ENCODE results near the gene FPGT.
"Not testable (repeated sequence)": the region's sequence is repeated elsewhere in the genome, so short reads cannot be mapped to it uniquely, and the experiment has no call there.

FPGT gene
- total RNA-seq = 6.1 to 49.0 (median 25.0) reads per million in 18 experiments

DNA sequence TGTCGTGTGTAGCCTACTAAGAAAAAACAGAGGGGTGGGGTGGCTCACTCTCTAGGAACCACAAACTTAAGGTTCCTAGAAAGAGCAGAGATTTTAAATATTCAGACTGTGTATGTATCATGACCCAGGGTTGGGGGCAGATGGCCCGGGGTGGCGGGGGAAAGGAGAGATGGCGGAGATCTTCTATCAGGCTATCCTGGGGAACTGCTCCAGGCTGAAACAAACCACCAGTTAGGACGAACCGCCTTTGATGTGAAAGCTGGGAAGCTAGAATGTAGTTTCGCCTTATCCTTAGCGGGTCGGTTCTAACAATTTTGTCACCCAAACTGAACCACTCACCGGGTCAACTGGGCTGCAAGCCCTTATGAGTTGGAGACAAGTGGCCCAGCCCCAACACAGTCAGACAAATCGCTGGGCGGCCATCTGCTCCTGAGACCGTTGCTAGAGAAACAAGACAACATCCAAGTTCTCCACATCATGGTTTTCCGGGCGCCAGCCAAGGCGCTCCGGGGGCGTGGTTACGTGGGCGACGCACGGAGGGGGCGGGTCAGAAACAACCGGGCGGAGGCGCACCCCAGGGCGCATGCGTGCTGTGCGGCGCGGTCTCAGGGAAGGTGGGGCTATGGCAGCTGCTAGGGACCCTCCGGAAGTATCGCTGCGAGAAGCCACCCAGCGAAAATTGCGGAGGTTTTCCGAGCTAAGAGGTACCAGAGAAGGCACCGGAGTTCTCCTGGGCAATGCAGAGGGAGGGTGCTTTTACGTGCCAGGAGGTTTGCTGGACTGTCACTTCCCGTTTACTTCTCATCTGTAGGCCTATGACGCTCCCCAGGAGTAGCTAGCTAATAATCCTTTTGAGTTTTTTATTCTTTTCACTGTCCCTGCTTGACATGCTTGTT, at the start of gene FPGT, which contains the start of gene LRRIQ3:
TSS of gene FPGT (plus strand) at position 586 of the 896 bp plus-strand sequence. CDS start at position 623, 37 bp downstream.
TSS of gene LRRIQ3 (minus strand) at position 520 of the 896 bp plus-strand sequence. CDS start 14,492 bp downstream, outside the sequence.
- peak; percentile 95 to 96 for DNase-seq

DNA sequence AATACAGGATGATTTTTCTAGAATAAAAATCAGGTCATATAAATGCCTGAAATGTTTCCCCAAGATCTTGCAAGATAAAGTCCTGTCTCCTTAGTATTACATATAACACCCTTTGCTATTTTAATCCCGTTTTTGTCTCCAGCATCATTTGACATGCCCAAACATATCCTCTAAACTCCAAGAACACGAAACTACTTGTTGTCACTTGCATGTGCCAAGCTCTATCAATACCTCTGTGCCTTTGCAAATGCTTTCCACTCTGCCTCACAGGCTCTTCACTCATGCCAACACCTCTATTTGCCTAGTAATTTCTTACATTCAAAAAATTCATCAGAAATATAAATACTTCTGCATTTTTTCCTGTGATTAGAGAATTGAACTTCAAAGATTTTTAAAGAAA, 38.0 kb upstream of the FPGT start:
- no peak for DNase-seq

DNA sequence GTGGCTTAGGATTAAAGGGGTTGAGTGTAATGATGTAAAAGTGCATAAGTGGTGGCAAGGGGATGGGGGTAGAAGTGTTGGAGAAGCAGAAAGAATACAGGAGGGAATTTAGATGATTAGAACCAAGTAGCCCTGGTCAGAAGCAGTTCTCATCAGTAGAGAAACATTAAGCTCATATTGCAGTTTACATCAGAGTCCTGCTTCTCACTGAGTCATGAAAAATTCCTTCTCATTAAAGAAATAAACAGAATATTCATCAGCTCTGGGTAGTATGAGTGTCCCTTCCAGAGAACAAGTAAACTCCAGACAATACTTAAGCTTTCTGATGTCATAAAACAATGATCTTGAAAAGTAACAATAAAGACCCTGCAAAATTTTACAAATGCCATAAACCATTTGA, 36.5 kb upstream of the FPGT start:
- DNase-seq = no peak

DNA sequence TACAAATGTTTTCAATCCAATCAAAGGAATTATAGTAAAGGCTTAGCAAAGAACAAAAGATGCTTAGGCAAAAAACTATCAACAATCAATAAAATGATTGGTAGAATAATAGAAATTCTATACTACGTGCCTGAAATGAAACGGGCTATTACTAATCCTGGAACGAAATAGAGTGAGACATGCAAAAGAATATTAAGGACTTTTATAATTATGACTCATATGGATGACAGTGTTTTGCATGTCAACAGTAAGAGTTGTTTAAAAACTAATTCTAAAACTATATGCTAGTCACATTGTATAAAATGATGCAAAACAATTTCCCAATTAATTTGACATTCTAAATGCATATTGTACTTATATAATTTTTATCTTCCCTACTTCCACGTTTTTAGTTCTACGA, 35.7 kb upstream of the FPGT start:
- DNase-seq = no peak

DNA sequence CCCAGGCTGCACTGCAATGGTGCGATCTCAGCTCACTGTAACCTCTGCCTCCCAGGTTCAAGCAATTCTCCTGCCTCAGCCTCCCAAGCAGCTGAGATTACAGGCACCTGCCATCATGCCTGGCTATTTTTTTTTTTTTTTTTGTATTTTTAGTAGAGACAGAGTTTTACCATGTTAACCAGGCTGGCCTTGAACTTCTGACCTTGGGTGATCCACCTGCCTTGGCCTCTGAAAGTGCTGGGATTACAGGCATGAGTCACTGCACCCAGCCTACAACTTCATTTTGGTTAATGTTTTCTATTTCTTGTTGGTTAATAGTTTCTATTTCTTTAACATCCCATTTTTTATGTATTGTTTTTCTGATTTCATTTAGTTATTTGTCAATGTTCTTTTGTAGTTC, 23.6 kb upstream of the FPGT start:
- DNase-seq = not testable (repeated sequence)

DNA sequence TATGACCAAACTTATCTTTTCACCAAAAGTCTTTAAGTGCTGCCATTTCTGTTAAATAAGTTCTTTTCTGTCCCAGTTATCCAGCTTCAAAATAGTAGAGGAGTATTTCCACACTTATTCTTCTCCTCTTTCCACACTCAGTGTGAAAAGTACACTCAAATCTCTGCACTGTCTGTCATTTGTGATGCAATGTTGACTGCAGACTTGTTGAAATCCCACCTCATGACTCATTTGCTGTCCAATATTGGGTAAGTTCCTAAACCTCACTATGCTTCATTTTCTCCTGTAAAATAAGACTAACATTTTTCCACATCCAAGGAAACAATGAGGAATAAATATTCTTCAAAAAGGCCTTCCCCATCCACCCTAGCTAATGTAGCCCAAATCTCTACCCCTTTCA, 17.6 kb upstream of the FPGT start:
- DNase-seq = peak; percentile 57 to 59

DNA sequence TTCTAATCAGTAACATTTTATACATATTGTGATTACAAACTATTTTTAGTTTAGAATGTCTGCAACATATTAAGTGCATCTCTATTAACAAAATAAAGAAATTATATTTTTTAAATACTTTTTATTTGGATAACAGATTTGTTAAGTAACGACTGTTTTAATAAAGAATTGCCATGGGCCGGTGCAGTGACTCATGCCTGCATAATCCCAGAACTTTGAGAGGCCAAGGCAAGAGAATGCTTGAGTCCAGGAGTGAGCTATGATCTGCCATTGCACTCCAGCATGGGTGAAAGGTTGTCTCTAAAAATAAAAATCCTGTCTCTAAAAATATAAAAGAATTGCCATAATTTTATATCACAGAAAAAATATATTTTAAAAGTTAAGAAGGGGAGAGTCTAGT, 4.1 kb upstream of the FPGT start:
- no peak for DNase-seq

DNA sequence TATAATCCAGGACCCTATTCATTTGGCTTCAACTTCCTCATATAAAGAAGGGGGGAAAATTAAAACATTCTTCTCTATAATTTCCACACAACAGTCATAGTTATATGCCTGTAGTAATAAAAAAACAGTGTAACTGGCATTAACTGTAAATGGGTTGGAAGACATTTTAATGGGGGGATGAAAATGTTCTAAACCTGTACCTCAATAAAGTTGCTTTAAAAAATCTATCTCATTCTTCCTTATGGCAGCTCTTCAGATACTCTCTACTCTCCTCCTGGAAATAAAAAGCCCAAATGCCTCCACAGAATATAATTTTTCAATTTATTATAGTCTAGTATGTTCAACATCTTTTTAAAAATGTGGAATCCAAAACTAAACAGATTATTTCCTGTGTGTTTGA, 2.7 kb upstream of the FPGT start:
- DNase-seq = no peak

DNA sequence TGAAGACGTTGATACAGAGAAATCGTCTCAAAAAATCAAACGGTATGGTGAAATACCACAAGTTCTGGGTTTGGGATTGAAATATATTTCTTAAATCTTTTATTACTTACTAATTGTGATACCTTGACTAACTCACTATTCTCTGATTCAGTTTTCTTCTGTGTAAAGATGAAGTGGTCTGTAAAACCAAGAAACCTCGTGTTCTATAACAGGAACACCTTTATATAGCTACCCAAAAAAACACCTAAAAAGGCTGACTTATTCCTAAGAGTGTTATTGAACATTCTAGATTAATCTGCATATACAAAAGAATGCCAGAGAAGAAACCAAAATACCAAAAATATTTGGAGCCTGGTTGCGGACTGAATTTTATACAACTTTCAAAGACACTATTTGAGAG, 787 bp upstream of the FPGT start:
- DNase-seq = no peak

DNA sequence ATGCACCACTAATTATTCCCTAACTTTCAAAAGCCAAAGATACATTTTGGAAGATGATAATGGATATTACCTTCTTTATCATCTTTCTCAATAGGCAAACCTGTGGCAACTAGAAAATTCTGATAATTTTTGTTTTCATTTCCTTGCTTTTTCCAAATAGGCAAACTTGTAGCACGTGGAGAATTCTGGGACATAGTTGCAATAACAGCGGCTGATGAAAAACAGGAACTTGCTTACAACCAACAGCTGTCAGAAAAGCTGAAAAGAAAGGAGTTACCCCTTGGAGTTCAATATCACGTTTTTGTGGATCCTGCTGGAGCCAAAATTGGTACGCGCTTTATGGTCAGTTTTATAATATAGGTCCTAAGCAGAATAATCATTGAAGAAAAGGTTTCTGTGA, 1.5 kb downstream of the FPGT start:
- DNase-seq = peak; percentile 47 to 49

DNA sequence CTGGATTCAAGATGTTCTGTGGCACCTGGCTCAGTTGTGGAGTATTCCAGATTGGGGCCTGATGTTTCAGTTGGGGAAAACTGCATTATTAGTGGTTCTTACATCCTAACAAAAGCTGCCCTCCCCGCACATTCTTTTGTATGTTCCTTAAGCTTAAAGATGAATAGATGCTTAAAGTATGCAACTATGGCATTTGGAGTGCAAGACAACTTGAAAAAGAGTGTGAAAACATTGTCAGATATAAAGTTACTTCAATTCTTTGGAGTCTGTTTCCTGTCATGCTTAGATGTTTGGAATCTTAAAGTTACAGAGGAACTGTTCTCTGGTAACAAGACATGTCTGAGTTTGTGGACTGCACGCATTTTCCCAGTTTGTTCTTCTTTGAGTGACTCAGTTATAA, 7.2 kb downstream of the FPGT start:
- no peak for DNase-seq

DNA sequence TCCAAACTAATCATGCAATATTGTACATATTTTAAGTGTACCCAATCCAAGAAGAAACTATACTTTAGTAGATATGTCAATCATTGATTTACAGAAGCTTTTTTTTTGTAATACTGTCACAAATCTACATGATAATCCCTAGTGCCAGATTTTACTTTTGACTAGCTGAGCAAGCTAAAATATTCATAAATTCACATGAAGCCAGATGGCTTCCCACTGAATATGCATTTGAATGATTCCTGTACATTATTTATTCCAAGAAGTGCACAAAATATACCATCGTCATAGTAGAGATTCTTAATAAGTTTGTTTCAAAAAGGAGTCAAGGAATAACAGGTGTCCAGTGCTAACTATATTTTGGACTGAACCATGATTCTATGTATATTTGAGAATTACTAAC, 17.2 kb downstream of the FPGT start:
- DNase-seq = no peak

DNA sequence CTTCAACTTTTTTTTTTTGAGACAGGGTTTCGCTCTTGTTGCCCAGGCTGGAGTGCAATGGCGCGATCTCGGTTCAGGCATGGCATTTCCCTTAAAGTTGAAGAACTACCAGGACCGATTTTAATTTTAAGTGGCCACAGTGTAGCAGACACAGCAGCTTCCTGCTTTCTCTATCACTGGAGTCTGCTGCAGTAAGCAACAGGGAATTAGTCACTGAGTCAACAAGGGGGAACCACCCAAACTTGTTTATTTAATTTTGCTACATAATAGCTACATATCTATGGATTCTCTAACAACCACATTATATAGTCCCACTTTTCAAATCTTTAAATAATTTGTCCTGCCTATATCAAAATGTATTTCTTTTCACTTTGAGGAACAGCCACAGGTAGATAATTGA, 24.7 kb downstream of the FPGT start:
- no peak for DNase-seq

DNA sequence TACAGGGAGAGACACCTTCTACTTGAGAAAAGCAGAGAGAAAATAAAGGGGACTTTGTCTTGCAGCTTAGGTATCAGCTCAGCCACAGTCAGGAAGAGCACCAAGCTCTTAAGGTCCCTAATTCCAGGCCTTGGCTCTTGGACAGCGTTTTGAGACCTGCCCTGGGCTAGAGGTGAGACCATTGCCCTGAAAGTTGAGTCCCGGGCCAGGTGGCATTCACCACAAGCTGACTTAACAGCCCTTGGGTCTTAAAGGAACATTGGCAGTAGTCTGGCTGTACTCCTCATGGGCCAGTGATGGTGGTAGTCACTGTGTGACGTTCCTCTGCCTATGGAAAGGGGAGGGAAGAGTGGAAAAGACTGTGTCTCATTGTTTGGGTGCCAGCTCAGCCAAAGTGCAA, 25.4 kb downstream of the FPGT start:
- no peak for DNase-seq

DNA sequence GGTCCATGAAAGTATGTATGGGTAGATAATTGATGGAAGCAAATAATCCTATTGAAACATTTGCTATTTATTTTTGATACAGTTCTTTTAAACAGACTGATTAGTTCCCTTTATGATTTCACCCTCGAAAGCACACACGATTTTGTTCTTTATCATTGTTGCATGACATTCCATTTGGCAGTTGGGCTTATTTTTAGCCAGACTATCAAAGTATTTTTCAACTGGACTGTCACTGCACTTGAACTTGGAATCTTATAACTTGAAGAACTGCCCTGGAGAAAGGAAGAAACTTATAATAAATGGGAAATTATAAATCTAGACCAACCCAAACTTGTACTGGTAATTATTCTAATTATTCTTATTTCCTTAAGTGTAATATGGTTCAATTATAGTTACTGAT, 37.1 kb downstream of the FPGT start, which contains the start of gene TNNI3K:
TSS of gene TNNI3K (plus strand) at position 235 of the 400 bp plus-strand sequence. CDS start at position 300, 65 bp downstream.
- no peak for DNase-seq

DNA sequence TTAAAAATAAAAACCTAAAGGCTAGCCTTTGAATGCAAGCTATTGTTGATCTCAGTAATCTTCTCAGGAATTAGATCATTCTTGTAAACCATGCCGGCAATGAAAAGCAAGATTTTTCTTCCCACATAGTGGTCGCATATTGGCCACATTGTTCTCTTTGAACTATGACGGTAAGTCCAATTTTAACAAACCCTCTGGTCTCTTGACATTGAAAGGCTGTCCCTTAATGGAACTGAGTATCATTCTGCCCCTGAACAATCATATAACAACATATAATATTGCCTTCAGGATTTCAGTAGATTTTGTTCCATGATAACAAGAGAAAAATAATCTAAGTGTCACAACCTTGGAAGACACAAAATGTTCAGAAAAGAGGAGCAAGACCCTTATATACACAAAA, 38.4 kb downstream of the FPGT start:
- DNase-seq = no peak

DNA sequence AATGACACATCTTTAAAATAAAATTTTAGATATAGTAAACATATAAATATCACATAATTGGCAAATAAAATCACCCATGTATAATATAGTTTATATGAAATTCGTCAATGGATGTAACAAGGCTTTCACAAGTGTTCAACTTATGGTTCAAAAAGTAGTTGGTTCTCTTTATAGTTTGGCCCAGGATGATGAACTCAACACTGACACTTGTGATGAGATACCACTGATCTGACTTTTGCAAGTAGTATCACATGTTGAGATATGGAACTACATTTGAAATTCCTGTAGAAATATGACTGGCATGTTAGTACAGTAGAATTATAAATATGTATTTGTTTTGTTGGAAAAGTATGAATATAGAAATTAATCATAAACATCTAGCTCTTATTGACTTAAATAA, 39.0 kb downstream of the FPGT start:
- DNase-seq = no peak

DNA sequence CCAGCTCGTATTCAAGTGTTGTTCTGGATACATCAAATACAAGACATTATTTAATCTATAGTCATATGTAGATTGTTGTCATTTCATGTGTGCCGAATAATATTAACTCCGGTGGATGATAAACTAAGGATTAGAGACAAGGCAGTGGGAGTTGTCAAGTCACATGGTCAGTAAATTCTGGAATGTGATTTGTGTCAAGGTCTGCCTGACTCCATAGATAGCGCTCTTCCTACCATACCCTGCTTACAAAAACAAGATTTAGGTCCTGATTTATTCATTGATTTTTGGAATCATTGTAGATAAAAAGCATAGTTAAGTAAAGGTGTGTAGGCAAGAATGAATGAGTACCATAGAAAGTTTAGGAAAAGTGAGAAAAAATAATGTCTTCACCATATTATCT, 39.7 kb downstream of the FPGT start:
- no peak for DNase-seq

DNA sequence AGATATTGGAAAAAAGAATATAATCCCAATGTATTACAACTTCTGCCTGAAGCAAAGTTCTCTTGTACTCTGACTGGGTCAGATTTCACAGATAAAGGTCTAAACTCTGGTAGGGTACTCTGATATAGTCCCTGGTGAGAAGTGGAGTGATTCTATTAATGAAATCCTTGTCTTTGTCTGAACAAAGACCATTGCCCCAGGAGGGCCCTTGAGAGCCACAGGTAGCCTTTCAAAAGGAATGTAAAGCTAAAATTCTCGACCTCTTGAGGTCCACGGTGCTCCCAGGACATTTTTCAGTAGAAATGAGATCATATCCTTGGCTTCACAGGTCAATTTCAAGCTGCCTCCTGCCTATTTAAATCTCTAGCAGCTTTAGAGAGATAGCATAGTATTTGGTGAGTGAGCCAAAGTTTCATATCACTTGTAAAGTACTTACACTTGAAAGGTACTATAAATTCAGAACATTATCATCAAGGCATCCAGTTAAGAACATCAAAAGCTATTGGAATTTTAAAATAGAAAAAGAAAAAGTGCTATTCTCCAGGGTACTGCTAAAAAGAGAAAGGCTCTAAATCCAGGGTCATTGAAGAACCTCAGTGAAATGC, 47.2 kb downstream of the FPGT start:
- DNase-seq = no peak

DNA sequence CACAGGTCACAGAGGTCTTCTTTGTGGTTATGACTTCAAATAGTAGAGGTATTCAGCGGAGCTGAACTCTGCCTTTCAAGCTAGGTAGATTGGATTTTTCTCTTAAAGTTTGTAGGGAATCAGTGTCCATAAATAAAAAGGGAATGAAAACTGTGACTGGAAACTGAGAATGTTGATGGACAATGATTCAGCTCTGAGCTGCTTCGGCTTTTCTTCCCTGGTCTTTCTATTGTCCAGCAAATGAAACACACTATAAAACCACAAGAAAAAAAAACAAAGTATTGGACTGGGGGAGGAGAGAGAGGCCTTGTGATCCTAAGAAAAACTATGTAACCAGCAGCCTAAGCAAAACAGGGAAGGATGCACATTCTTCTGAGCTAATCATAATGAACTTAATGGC, 48.3 kb downstream of the FPGT start:
- no peak for DNase-seq

DNA sequence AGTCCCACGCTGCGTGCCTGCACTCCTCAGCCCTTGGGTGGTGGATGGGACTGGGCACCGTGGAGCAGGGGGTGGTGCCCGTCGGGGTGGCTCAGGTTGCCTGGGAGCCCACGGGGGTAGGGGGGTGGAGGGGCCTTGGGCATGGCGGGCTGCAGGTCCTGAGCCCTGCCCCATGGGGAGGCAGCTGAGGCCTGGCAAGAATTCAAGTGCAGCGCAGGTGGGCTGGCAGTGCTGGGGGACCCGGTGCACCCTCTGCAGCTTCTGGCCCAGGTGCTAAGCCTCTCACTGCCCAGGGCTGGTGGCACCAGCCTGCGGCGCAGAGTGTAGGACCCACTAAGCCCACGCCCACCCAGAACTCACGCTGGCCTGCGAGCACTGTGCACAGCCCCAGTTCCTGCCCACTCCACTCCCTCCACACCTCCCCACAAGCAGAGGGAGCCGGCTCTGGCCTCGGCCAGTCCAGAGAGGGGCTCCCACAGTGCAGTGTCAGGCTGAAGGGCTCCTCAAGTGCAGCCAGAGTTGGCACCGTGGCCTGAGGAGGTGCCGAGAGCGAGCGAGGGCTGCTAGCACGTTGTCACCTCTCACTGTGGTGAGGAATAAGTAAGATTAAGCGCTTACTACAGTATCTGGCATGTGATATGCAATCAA, 50.0 kb downstream of the FPGT start:
- DNase-seq = no peak

DNA sequence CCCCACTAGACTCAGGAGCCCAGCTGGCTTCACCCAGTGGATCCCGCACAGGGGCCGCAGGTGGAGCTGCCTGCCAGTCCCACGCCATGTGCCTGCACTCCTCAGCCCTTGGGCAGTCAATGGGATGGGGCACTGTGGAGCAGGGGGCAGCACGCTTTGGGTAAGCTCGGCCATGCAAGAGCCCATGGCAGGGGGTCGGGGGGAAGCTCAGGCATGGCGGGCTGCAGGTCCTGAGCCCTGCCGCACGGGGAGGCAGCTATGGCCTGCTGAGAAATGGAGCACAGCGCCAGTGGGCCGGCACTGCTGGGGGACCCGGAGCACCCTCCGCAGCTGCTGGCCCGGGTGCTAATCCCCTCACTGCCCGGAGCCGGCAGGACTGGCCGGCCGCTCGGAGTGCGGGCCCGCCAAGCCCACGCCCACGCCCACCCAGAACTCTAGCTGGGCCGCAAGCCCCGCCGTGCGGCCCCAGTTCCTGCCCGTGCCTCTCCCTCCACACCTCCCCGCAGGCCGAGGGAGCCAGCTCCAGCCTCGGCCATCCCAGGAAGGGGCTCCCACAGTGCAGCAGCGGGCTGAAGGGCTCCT, 55.3 kb downstream of the FPGT start:
- not testable (repeated sequence) for DNase-seq

Data from inflammatory macrophage (primary cell).